C4-2B (cell line): Measurements from ENCODE around the gene LPAR2.

Source experiments
- H3K27ac ChIP-seq: fragments of 450-650 bp; 2 replicates; pipeline ENCODE4 v1.5.1; 2017
- CTCF ChIP-seq: fragments of 450-650 bp; conservative IDR thresholded peaks from 2 replicates; pipeline ENCODE4 v1.5.1; 2017; ENCODE audit warnings: mild to moderate bottlenecking
- ZFX ChIP-seq: fragments of 450-650 bp; IDR thresholded peaks from 2 replicates; pipeline ENCODE4 v1.6.1; 2017

The LPAR2 gene

GRCh38 chr19:19663256-19664120 is 35.5 kb upstream of the LPAR2 start, which contains the start of gene ATP13A1:
Gene ATP13A1, minus strand, starts transcription at chr19:19663676. Its CDS starts 10 bp downstream, at chr19:19663666.
- TF ChIP-seq ZFX (peak; percentile 65; the same call in 1 of the 2 replicates), CTCF (no peak)
- H3K27ac ChIP-seq = peak within 1 kb of the TSS; percentile 91

GRCh38 chr19:19662871-19663255 is 34.8 kb upstream of the LPAR2 start:
- peak overlapping the region; percentile 91 for H3K27ac ChIP-seq

GRCh38 chr19:19662344-19662743 is 34.3 kb upstream of the LPAR2 start:
- peak overlapping the region; percentile 91 for H3K27ac ChIP-seq
- TF ChIP-seq CTCF (no peak), ZFX (no peak)

More at GRCh38 chr19:19662871-19663255, 34.8 kb upstream of the LPAR2 start:
- TF ChIP-seq CTCF = no peak
- TF ChIP-seq ZFX = no peak

- H3K27ac ChIP-seq = no peak overlapping the region
- TF ChIP-seq CTCF (no peak), ZFX (no peak)
Measured at GRCh38 chr19:19661675-19662251, 33.7 kb upstream of the LPAR2 start.

GRCh38 chr19:19661141-19661674 is 33.2 kb upstream of the LPAR2 start:
- no peak overlapping the region for H3K27ac ChIP-seq
- no peak for TF ChIP-seq CTCF
- no peak for TF ChIP-seq ZFX

- no peak overlapping the region for H3K27ac ChIP-seq
- TF ChIP-seq CTCF = no peak
- no peak for TF ChIP-seq ZFX
Measured at GRCh38 chr19:19659646-19660245, 31.7 kb upstream of the LPAR2 start.

- no peak overlapping the region for H3K27ac ChIP-seq
- TF ChIP-seq CTCF (no peak), ZFX (no peak)
Measured at GRCh38 chr19:19657397-19657783, 29.4 kb upstream of the LPAR2 start.
